Natural killer cell (primary cell): ENCODE data around the gene EPHA4. TPM values are rescaled to one million over a fixed set of nuclear protein-coding genes. Genes with fewer than 3 reads are reported as not detected.

Source experiments
- ATAC-seq, 3 donors: fragments of 150-1000 bp in 2 of 3; fragments of 200-7000 bp in 1 of 3; cut with Tn5 transposase; 1 replicate in 1 of 3; 2 replicates in 2 of 3; pipeline ENCODE4 v1.10.0; 2021; ENCODE audit warnings: mild to moderate bottlenecking in 2 of 3, moderate library complexity in 2 of 3
- DNase-seq, 2 donors: peaks; one replicate each; pipeline versions ENCODE4 v3.0.0 to v3.0.0-alpha.2; 2013 to 2021; ENCODE audit warnings: mixed read lengths in 1 of 2
- H3K27ac ChIP-seq: one replicate; pipeline ENCODE4 v1.5.1; 2013; ENCODE audit warnings: mild to moderate bottlenecking, low read length
- H3K27me3 ChIP-seq: one replicate; pipeline ENCODE4 v1.6.1; 2013; ENCODE audit warnings: low read length; ENCODE audit not compliant: control insufficient read depth, insufficient read depth
- H3K36me3 ChIP-seq: one replicate; pipeline ENCODE4 v1.6.1; 2013; ENCODE audit warnings: low read length; ENCODE audit not compliant: control insufficient read depth, insufficient read depth
- H3K4me1 ChIP-seq: one replicate; pipeline ENCODE4 v1.6.1; 2013; ENCODE audit warnings: low read length; ENCODE audit not compliant: control insufficient read depth, insufficient read depth
- H3K4me3 ChIP-seq: one replicate; pipeline ENCODE4 v1.5.1; 2013; ENCODE audit warnings: low read length
- H3K9me3 ChIP-seq: one replicate; pipeline ENCODE4 v1.6.1; 2013; ENCODE audit warnings: low read length; ENCODE audit not compliant: control insufficient read depth, insufficient read depth
- H3K27ac Mint-ChIP-seq, 2 donors: one replicate each; pipeline ENCODE4 v1.8.0; 2022; ENCODE audit warnings: mild to moderate bottlenecking in 2 of 2, mixed read lengths in 2 of 2, moderate library complexity in 1 of 2
- H3K27me3 Mint-ChIP-seq, 2 donors: one replicate each; pipeline ENCODE4 v1.8.0; 2022; ENCODE audit warnings: low read depth in 2 of 2, mixed read lengths in 2 of 2
- H3K36me3 Mint-ChIP-seq: one replicate; pipeline ENCODE4 v1.8.0; 2022; ENCODE audit warnings: mixed read lengths
- H3K4me1 Mint-ChIP-seq, 2 donors: one replicate each; pipeline ENCODE4 v1.8.0; 2022; ENCODE audit warnings: mixed read lengths in 2 of 2
- H3K4me3 Mint-ChIP-seq: one replicate; pipeline ENCODE4 v1.8.0; 2022; ENCODE audit warnings: mild to moderate bottlenecking, moderate library complexity, mixed read lengths
- H3K9me3 Mint-ChIP-seq, 2 donors: one replicate each; pipeline ENCODE4 v1.8.0; 2022; ENCODE audit warnings: mixed read lengths in 2 of 2
- WGBS: methylation state at CpG from one replicate; pipeline ENCODE4 v1.1.7; 2013; ENCODE audit warnings: missing lambda C conversion rate; ENCODE audit not compliant: insufficient coverage; 5-methylcytosine and 5-hydroxymethylcytosine counted together
- intact Hi-C: fragments of 100-400 bp; cut with micrococcal nuclease; formaldehyde crosslinking; loops from one replicate; pipeline ENCODE4 v1.14.2; 2022
- total RNA-seq, 4 donors: library from RNA; stranded (reverse); fragments of 120-200 nt in 1 of 4; gene quantifications; one replicate each; pipeline versions ENCODE4 v1.2.3 to v1.2.4, GENCODE V29; 2013 to 2022
- TF ChIP-seq, protein P1 (sequence below): fragments of 200-600 bp; IDR thresholded peaks from one replicate; pipeline ENCODE4 v1.8.0; 2022; ENCODE audit warnings: antibody characterized with exemption

Gene EPHA4
- total RNA-seq, 3 donors from 2014 or later (not counting 1 experiment from before 2014, with no cell fraction given), result 27.2 to 48.6 (median 44.7) TPM

DNA sequence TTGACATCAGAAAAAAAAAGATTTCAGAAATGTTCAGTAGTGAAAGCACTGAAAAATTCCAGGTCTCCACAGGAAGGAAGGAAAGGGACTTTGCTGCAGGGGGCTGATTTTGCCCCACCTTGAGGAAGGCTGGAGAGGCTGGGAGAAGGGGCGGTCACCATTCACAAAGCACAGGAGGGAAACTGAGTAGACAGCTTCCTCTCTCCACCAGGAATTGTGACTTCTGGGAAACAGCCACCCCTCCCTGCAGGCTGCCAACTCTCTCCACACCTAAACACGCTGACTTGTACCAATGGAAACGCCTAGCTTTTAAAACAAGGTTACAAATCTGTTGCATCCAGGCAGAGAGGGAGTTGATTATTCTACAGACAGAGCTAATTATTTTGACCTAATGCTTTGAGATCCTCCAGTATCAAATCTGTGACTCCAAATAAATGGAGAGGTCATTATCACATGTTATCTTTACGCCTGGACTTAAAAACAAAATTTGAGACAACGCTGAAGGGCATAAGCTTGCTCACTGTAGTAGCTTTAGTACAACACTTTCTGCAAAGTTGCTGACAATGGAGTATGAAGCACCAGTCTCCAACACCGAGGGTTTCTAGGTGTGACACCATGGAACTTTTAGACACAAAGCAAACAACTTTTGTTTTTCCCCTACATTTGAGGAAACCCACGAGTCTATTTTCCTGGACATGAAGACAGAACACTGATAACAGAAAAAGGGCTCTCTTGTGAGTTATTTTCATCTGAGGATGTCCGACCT lies 42.7 kb downstream of the EPHA4 start:
- H3K27me3 Mint-ChIP-seq, result no peaks in the 10 kb centered on the region
- H3K9me3 Mint-ChIP-seq, result no peaks in the 10 kb centered on the region
- Histone ChIP-seq H3K27me3 (no peaks in the 10 kb centered on the region), H3K36me3 (no peaks in the 10 kb centered on the region), H3K9me3 (no peaks in the 10 kb centered on the region), H3K4me3 (no peak overlapping the region), H3K27ac (peak overlapping the region; percentile 81), H3K4me1 (peaks cover 34% of the 10 kb centered on the region)
- TF ChIP-seq, protein P1, sequence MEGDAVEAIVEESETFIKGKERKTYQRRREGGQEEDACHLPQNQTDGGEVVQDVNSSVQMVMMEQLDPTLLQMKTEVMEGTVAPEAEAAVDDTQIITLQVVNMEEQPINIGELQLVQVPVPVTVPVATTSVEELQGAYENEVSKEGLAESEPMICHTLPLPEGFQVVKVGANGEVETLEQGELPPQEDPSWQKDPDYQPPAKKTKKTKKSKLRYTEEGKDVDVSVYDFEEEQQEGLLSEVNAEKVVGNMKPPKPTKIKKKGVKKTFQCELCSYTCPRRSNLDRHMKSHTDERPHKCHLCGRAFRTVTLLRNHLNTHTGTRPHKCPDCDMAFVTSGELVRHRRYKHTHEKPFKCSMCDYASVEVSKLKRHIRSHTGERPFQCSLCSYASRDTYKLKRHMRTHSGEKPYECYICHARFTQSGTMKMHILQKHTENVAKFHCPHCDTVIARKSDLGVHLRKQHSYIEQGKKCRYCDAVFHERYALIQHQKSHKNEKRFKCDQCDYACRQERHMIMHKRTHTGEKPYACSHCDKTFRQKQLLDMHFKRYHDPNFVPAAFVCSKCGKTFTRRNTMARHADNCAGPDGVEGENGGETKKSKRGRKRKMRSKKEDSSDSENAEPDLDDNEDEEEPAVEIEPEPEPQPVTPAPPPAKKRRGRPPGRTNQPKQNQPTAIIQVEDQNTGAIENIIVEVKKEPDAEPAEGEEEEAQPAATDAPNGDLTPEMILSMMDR, result no peak
- ATAC-seq (peak; percentile 51 to 59 (median 55)), DNase-seq (peak in 1 of 2 donors; percentile 23)
- WGBS, result 55% methylated on average over 8 of the region's 8 CpGs
- peak overlapping the region; percentile 90 for H3K4me3 Mint-ChIP-seq
- peaks cover 43 to 49% of the 10 kb centered on the region in 2 donors for H3K4me1 Mint-ChIP-seq
- H3K36me3 Mint-ChIP-seq, result no peaks in the 10 kb centered on the region
- peak overlapping the region; percentile 87 to 92 for H3K27ac Mint-ChIP-seq
- intact Hi-C loops, result loop anchor here (1.0 kb wide), 1 partner anchor 11 kb away; no protein-coding TSS in a partner anchor

DNA sequence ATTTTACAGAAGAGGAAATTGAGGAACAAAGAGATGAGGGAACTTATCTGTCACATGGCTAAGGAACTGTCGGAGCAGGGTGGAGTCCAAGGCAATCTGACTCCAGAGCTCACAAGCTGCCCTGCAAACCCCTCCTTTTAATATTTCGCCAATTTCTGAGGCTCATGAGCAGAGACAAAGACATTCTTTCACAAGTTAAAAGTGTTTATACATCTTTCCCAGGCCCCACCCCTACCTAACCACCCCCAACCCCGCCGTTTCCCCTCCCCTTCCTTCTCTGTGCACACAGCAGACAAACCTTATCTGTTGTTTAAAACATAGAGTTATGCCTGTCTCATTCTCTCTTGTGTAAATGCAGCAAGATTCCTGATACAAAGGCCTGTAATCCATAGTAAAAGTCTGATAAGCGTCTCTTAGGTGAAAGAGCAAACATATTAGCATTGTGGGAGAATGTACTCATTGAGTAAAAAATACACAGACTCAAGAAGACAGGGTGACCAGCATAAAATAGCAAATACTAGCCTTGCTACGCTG lies 44.3 kb downstream of the EPHA4 start:
- TF ChIP-seq, protein P1, result no peak
- Mint-ChIP-seq H3K9me3 (no peaks in the 10 kb centered on the region), H3K4me3 (peak overlapping the region; percentile 70), H3K27me3 (no peaks in the 10 kb centered on the region), H3K4me1 (peaks cover 43 to 49% of the 10 kb centered on the region in 2 donors), H3K36me3 (no peaks in the 10 kb centered on the region), H3K27ac (peak overlapping the region; percentile 87 to 92)
- no peaks in the 10 kb centered on the region for H3K27me3 ChIP-seq
- H3K4me1 ChIP-seq, result peaks cover 34% of the 10 kb centered on the region
- peak; percentile 53 to 63 (median 59) for ATAC-seq
- no peak overlapping the region for H3K4me3 ChIP-seq
- WGBS, result 42% methylated on average over 6 of the region's 6 CpGs
- intact Hi-C loops, result no loop called here
- H3K9me3 ChIP-seq, result no peaks in the 10 kb centered on the region
- no peaks in the 10 kb centered on the region for H3K36me3 ChIP-seq
- peak in 1 of 2 donors; percentile 60 for DNase-seq
- peak overlapping the region; percentile 62 for H3K27ac ChIP-seq

DNA sequence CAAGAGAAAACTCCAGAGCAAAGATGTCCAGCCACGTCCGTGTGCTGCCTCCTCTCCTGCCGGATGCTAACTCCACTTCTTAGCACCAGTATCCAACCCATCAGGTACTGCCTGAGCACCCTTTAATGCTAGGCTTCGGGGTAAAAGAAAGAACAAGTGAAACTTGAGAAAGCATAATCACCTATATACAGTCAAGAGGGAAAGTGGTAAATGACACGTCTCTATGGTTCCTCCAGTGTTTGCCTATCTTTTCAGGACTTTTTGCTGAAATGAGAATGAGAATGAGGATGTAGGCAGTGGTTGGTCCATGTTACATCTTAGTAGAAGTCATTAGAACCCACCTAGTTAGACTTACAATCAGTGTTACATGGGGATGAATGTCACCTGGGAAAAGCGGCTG lies 47.9 kb downstream of the EPHA4 start:
- no peaks in the 10 kb centered on the region for H3K9me3 ChIP-seq
- no peak overlapping the region for H3K27ac ChIP-seq
- no peak for ATAC-seq
- no peak overlapping the region for H3K4me3 ChIP-seq
- no peaks in the 10 kb centered on the region for H3K36me3 ChIP-seq
- Mint-ChIP-seq H3K36me3 (no peaks in the 10 kb centered on the region), H3K27me3 (no peaks in the 10 kb centered on the region), H3K4me1 (peaks cover 23 to 30% of the 10 kb centered on the region in 2 donors), H3K27ac (no peak overlapping the region), H3K4me3 (no peak overlapping the region), H3K9me3 (no peaks in the 10 kb centered on the region)
- peaks cover 36% of the 10 kb centered on the region for H3K4me1 ChIP-seq
- no peaks in the 10 kb centered on the region for H3K27me3 ChIP-seq
- TF ChIP-seq, protein P1, result no peak
- intact Hi-C loops, result no loop called here
- DNase-seq, result no peak
- 95% methylated on average over 4 of the region's 6 CpGs for WGBS
